Neural cell (in vitro differentiated cells): ENCODE results near the gene VSIG2.

Experiments
- CTCF ChIP-seq: fragments of 450-650 bp; IDR thresholded peaks from 2 replicates; pipeline ENCODE4 v1.5.1; 2014; ENCODE audit warnings: antibody characterized with exemption, mild to moderate bottlenecking, moderate library complexity; ENCODE audit not compliant: poor library complexity, severe bottlenecking
- EZH2 ChIP-seq: fragments of 200-600, 300-800 bp; shearing (Covaris generic), sonication (generic); IDR thresholded peaks from 2 replicates; pipeline ENCODE4 v1.6.1; 2014; ENCODE audit warnings: antibody characterized with exemption, low read length, borderline replicate concordance, mild to moderate bottlenecking; ENCODE audit not compliant: insufficient read depth, poor library complexity, severe bottlenecking

- no peak for TF ChIP-seq EZH2
- TF ChIP-seq CTCF: no peak
These were observed 1.1 kb upstream of the VSIG2 start for GRCh38 chr11:124753205-124753604.
